ENCODE measurements around the gene C1QTNF9B. TPM values are rescaled to one million over a fixed set of nuclear protein-coding genes. Genes with fewer than 3 reads are reported as not detected.

The C1QTNF9B gene
- total and polyA plus RNA-seq, 2 experiments from 2014 or later = 0.27 to 0.28 TPM

DNA sequence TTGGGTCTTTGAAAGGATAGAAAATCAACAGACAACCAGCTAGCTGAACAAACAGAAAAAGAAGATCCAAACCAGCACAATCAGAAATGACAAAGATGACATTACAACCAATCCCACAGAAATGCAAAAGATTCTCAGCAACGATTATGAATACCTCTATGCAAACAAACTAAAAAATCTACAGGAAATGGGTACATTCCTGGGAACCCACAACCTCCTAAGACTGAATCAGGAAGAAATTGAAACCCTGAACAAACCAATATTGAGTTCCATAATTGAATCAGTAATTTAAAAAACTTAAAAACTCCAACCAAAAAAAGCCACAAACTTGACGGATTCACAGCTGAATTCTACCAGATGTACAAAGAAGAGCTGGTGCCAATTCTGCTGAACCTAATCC, 20.9 kb upstream of the C1QTNF9B start:
- no peaks in the 10 kb centered on the region for H3K27me3 Mint-ChIP-seq (ENCODE audit: insufficient read depth, low read depth, poor library complexity)
- H3K27ac Mint-ChIP-seq = no peak overlapping the region
- no peaks in the 10 kb centered on the region for H3K36me3 ChIP-seq (ENCODE audit: insufficient read depth)
- H3K79me2 ChIP-seq (replicated peaks; ENCODE audit: insufficient read depth) = no peaks in the 10 kb centered on the region
- TF ChIP-seq, protein P1, sequence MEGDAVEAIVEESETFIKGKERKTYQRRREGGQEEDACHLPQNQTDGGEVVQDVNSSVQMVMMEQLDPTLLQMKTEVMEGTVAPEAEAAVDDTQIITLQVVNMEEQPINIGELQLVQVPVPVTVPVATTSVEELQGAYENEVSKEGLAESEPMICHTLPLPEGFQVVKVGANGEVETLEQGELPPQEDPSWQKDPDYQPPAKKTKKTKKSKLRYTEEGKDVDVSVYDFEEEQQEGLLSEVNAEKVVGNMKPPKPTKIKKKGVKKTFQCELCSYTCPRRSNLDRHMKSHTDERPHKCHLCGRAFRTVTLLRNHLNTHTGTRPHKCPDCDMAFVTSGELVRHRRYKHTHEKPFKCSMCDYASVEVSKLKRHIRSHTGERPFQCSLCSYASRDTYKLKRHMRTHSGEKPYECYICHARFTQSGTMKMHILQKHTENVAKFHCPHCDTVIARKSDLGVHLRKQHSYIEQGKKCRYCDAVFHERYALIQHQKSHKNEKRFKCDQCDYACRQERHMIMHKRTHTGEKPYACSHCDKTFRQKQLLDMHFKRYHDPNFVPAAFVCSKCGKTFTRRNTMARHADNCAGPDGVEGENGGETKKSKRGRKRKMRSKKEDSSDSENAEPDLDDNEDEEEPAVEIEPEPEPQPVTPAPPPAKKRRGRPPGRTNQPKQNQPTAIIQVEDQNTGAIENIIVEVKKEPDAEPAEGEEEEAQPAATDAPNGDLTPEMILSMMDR (conservative IDR thresholded peaks at IDR 0.05; ENCODE audit: low read depth in 2 of 2) = no peak
- TF ChIP-seq NANOG (IDR thresholded peaks at IDR 0.05; ENCODE audit: borderline replicate concordance) (no peak), ZNF114 (CRISPR knock-in tag; IDR thresholded peaks at IDR 0.05) (no peak), EZH2phosphoT487 (IDR thresholded peaks at IDR 0.05; ENCODE audit: unreplicated experiment) (no peak), POLR2AphosphoS5 (IDR thresholded peaks at IDR 0.05; ENCODE audit: low read depth) (no peak), JUNB (IDR thresholded peaks at IDR 0.05; ENCODE audit: unreplicated experiment) (no peak), ZNF331 (CRISPR knock-in tag; IDR thresholded peaks at IDR 0.05; ENCODE audit: low read depth) (no peak), STAT1 (IDR thresholded peaks at IDR 0.05; ENCODE audit: unreplicated experiment) (no peak), EZH2 (IDR thresholded peaks at IDR 0.05; ENCODE audit: low read depth, unreplicated experiment) (no peak), CREB1 (CRISPR knock-in tag; IDR thresholded peaks at IDR 0.05; ENCODE audit: low read depth) (no peak)
- TF ChIP-seq, protein P2, sequence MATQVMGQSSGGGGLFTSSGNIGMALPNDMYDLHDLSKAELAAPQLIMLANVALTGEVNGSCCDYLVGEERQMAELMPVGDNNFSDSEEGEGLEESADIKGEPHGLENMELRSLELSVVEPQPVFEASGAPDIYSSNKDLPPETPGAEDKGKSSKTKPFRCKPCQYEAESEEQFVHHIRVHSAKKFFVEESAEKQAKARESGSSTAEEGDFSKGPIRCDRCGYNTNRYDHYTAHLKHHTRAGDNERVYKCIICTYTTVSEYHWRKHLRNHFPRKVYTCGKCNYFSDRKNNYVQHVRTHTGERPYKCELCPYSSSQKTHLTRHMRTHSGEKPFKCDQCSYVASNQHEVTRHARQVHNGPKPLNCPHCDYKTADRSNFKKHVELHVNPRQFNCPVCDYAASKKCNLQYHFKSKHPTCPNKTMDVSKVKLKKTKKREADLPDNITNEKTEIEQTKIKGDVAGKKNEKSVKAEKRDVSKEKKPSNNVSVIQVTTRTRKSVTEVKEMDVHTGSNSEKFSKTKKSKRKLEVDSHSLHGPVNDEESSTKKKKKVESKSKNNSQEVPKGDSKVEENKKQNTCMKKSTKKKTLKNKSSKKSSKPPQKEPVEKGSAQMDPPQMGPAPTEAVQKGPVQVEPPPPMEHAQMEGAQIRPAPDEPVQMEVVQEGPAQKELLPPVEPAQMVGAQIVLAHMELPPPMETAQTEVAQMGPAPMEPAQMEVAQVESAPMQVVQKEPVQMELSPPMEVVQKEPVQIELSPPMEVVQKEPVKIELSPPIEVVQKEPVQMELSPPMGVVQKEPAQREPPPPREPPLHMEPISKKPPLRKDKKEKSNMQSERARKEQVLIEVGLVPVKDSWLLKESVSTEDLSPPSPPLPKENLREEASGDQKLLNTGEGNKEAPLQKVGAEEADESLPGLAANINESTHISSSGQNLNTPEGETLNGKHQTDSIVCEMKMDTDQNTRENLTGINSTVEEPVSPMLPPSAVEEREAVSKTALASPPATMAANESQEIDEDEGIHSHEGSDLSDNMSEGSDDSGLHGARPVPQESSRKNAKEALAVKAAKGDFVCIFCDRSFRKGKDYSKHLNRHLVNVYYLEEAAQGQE (IDR thresholded peaks at IDR 0.05; ENCODE audit: unreplicated experiment) = no peak
- TF ChIP-seq, protein P3, sequence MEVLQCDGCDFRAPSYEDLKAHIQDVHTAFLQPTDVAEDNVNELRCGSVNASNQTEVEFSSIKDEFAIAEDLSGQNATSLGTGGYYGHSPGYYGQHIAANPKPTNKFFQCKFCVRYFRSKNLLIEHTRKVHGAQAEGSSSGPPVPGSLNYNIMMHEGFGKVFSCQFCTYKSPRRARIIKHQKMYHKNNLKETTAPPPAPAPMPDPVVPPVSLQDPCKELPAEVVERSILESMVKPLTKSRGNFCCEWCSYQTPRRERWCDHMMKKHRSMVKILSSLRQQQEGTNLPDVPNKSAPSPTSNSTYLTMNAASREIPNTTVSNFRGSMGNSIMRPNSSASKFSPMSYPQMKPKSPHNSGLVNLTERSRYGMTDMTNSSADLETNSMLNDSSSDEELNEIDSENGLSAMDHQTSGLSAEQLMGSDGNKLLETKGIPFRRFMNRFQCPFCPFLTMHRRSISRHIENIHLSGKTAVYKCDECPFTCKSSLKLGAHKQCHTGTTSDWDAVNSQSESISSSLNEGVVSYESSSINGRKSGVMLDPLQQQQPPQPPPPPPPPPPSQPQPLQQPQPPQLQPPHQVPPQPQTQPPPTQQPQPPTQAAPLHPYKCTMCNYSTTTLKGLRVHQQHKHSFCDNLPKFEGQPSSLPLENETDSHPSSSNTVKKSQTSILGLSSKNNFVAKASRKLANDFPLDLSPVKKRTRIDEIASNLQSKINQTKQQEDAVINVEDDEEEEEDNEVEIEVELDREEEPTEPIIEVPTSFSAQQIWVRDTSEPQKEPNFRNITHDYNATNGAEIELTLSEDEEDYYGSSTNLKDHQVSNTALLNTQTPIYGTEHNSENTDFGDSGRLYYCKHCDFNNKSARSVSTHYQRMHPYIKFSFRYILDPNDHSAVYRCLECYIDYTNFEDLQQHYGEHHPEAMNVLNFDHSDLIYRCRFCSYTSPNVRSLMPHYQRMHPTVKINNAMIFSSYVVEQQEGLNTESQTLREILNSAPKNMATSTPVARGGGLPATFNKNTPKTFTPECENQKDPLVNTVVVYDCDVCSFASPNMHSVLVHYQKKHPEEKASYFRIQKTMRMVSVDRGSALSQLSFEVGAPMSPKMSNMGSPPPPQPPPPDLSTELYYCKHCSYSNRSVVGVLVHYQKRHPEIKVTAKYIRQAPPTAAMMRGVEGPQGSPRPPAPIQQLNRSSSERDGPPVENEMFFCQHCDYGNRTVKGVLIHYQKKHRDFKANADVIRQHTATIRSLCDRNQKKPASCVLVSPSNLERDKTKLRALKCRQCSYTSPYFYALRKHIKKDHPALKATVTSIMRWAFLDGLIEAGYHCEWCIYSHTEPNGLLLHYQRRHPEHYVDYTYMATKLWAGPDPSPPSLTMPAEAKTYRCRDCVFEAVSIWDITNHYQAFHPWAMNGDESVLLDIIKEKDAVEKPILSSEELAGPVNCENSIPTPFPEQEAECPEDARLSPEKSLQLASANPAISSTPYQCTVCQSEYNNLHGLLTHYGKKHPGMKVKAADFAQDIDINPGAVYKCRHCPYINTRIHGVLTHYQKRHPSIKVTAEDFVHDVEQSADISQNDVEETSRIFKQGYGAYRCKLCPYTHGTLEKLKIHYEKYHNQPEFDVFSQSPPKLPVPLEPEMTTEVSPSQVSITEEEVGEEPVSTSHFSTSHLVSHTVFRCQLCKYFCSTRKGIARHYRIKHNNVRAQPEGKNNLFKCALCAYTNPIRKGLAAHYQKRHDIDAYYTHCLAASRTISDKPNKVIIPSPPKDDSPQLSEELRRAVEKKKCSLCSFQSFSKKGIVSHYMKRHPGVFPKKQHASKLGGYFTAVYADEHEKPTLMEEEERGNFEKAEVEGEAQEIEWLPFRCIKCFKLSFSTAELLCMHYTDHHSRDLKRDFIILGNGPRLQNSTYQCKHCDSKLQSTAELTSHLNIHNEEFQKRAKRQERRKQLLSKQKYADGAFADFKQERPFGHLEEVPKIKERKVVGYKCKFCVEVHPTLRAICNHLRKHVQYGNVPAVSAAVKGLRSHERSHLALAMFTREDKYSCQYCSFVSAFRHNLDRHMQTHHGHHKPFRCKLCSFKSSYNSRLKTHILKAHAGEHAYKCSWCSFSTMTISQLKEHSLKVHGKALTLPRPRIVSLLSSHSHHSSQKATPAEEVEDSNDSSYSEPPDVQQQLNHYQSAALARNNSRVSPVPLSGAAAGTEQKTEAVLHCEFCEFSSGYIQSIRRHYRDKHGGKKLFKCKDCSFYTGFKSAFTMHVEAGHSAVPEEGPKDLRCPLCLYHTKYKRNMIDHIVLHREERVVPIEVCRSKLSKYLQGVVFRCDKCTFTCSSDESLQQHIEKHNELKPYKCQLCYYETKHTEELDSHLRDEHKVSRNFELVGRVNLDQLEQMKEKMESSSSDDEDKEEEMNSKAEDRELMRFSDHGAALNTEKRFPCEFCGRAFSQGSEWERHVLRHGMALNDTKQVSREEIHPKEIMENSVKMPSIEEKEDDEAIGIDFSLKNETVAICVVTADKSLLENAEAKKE (CRISPR knock-in tag; IDR thresholded peaks at IDR 0.05) = no peak
- TF ChIP-seq, protein P4, sequence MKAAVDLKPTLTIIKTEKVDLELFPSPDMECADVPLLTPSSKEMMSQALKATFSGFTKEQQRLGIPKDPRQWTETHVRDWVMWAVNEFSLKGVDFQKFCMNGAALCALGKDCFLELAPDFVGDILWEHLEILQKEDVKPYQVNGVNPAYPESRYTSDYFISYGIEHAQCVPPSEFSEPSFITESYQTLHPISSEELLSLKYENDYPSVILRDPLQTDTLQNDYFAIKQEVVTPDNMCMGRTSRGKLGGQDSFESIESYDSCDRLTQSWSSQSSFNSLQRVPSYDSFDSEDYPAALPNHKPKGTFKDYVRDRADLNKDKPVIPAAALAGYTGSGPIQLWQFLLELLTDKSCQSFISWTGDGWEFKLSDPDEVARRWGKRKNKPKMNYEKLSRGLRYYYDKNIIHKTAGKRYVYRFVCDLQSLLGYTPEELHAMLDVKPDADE (IDR thresholded peaks at IDR 0.05) = no peak
- H2AFZ ChIP-seq = no peak overlapping the region
- H3K4me3 Mint-ChIP-seq = no peak overlapping the region
- no peak overlapping the region for H3K4me2 ChIP-seq
- peaks cover 19% of the 10 kb centered on the region for H3K4me1 Mint-ChIP-seq
- no peak overlapping the region for H3K4me3 ChIP-seq
- H3K27ac ChIP-seq (ENCODE audit: low read depth) = no peak overlapping the region
- no peaks in the 10 kb centered on the region for H3F3A ChIP-seq (replicated peaks; ENCODE audit: low read depth)
- ATAC-seq (no peak), DNase-seq (ENCODE audit: low spot score) (no peak)
- H3K36me3 Mint-ChIP-seq (ENCODE audit: low read depth) = no peaks in the 10 kb centered on the region; the same call in 2 of the 3 replicates
- H3K9me2 ChIP-seq (ENCODE audit: insufficient read depth) = no peaks in the 10 kb centered on the region
- H3K9me3 Mint-ChIP-seq = peaks cover under 1% of the 10 kb centered on the region; the same call in 2 of the 3 replicates
- peaks cover 12% of the 10 kb centered on the region for H3K4me1 ChIP-seq (ENCODE audit: insufficient read depth)
- H4K20me1 ChIP-seq (replicated peaks; ENCODE audit: insufficient read depth) = no peaks in the 10 kb centered on the region
- no peaks in the 10 kb centered on the region for H3K27me3 ChIP-seq (ENCODE audit: insufficient read depth)

Data from GM23338 (cell line).